ENCODE data around the gene KSR2. TPM values are rescaled to one million over a fixed set of nuclear protein-coding genes. Genes with fewer than 3 reads are reported as not detected.

KSR2 gene
- total RNA-seq, 4 donors from 2014 or later = 0.32 to 7.0 (median 0.60) TPM

DNA sequence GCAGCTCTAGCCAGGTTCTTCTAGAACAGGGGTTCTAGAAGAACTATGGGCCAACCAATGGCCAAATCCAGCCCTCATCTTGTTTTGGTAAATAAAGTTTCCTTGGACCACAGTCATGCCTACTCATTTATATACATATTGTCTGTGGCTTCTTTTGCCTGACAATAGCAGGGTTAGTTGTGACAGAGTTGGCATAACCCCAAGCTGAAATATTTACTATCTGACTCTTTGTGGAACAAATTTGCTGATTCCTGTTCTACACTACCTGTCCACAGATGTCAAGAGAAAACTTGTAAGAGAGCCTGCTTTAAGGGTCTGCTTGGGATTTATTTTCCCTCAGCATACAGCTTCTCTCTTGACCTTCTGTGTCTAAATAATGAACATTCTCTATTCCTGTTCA lies 289.0 kb downstream of the KSR2 start:
- Histone ChIP-seq H3K4me1 (no peaks in the 10 kb centered on the region), H3K4me3 (no peak overlapping the region), H3K9me3 (no peaks in the 10 kb centered on the region), H3K27ac (no peak overlapping the region), H3K27me3 (no peaks in the 10 kb centered on the region), H3K36me3 (no peaks in the 10 kb centered on the region)
- in situ Hi-C loops (cut with MboI; ENCODE audit: low pct_ligation_motif_present in 1 of 4, low pct_unique_long_range_greater_than_20kb in 1 of 4, low sequenced_read_pairs in 3 of 4) (no loop called here), intact Hi-C loops (cut with DNase I; ENCODE audit: low total_unique reads) (no loop called here)
- no peak for TF ChIP-seq EP300 (IDR thresholded peaks at IDR 0.05; ENCODE audit: low read depth)
- no peak for TF ChIP-seq POLR2A (IDR thresholded peaks at IDR 0.05)
- TF ChIP-seq, protein P1, sequence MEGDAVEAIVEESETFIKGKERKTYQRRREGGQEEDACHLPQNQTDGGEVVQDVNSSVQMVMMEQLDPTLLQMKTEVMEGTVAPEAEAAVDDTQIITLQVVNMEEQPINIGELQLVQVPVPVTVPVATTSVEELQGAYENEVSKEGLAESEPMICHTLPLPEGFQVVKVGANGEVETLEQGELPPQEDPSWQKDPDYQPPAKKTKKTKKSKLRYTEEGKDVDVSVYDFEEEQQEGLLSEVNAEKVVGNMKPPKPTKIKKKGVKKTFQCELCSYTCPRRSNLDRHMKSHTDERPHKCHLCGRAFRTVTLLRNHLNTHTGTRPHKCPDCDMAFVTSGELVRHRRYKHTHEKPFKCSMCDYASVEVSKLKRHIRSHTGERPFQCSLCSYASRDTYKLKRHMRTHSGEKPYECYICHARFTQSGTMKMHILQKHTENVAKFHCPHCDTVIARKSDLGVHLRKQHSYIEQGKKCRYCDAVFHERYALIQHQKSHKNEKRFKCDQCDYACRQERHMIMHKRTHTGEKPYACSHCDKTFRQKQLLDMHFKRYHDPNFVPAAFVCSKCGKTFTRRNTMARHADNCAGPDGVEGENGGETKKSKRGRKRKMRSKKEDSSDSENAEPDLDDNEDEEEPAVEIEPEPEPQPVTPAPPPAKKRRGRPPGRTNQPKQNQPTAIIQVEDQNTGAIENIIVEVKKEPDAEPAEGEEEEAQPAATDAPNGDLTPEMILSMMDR (IDR thresholded peaks at IDR 0.05) = no peak
- TF ChIP-seq POLR2AphosphoS5 (IDR thresholded peaks at IDR 0.05) = no peak
- DNase-seq = no peak

DNA sequence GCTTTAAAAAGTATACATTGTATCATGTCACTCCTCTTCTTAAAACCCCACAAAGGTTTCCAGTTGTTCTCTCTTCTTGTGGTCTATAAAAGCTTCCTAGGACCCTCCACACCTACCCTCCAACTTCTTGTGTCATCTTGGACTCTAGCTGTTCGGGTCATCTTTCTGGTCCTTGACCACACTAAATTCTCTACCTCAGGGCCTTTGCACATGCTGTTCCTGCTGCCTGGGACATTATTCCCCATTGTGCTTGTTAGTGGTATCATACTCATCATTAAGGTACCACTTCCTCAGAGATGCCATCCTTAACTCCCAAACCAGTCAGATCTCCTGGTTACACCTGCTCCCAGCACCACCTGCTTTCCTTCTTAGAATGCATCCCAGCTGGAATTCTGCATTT lies 294.0 kb downstream of the KSR2 start:
- Histone ChIP-seq H3K9me3 (no peaks in the 10 kb centered on the region), H3K4me1 (no peaks in the 10 kb centered on the region), H3K27me3 (no peaks in the 10 kb centered on the region), H3K4me3 (no peak overlapping the region), H3K36me3 (no peaks in the 10 kb centered on the region), H3K27ac (no peak overlapping the region)
- DNase-seq = no peak
- in situ Hi-C loops (cut with MboI; ENCODE audit: low pct_ligation_motif_present in 1 of 4, low pct_unique_long_range_greater_than_20kb in 1 of 4, low sequenced_read_pairs in 3 of 4) (no loop called here), intact Hi-C loops (cut with DNase I; ENCODE audit: low total_unique reads) (no loop called here)
- no peak for TF ChIP-seq POLR2A (IDR thresholded peaks at IDR 0.05)
- no peak for TF ChIP-seq POLR2AphosphoS5 (IDR thresholded peaks at IDR 0.05)
- no peak for TF ChIP-seq EP300 (IDR thresholded peaks at IDR 0.05; ENCODE audit: low read depth)
- TF ChIP-seq, protein P1 (IDR thresholded peaks at IDR 0.05) = no peak
- WGBS, 2 donors (ENCODE audit: low coverage in 1 of 2) = 80 to 83% methylated on average over 1 of the region's 1 CpG

DNA sequence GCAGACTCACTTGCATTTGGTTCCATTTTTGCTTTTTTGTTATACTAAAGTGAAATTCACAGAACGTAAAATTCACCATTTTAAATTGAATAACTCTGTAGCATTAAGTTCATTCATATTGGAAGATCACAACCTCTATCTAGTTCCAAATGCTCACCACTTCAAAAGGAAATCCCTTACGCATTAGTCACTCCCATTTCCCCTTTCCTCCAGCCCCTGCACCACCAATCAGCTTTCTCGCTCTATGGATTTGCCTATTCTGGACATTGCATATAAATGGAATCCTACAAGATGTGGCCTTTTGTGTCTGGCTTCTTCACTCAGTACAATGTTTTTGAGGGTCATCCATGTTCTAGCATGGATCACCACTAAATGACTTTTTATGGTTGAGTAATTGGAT lies 294.5 kb downstream of the KSR2 start:
- Histone ChIP-seq H3K9me3 (no peaks in the 10 kb centered on the region), H3K4me1 (no peaks in the 10 kb centered on the region), H3K36me3 (no peaks in the 10 kb centered on the region), H3K27ac (no peak overlapping the region), H3K4me3 (no peak overlapping the region), H3K27me3 (no peaks in the 10 kb centered on the region)
- intact Hi-C loops (cut with DNase I; ENCODE audit: low total_unique reads) (no loop called here), in situ Hi-C loops (cut with MboI; ENCODE audit: low pct_ligation_motif_present in 1 of 4, low pct_unique_long_range_greater_than_20kb in 1 of 4, low sequenced_read_pairs in 3 of 4) (no loop called here)
- 91 to 94% methylated on average over 2 to 3 of the region's 3 CpGs for WGBS, 2 donors (ENCODE audit: low coverage in 1 of 2)
- TF ChIP-seq POLR2A (IDR thresholded peaks at IDR 0.05) (no peak), POLR2AphosphoS5 (IDR thresholded peaks at IDR 0.05) (no peak), EP300 (IDR thresholded peaks at IDR 0.05; ENCODE audit: low read depth) (no peak)
- TF ChIP-seq, protein P1 (IDR thresholded peaks at IDR 0.05) = no peak
- DNase-seq = no peak

DNA sequence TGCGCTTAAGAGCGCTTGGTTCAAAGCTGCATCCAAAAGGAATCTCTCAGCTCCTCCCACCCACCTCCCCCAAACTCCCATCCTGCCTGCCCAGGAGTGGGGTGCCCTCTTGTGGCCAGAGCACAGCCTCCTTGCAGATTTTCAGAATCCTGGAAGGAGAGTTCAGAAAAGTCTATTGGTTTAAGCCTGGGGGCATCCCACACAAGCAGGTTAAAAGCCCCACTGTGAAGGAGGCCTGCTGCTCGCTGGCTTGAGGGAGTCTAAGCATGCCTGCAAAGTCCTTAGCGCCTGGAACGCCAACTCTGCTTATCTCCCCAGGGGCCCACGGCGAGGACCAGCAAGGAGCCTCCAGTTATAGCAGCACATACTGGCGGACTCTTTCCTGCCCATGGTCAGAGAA lies 297.1 kb downstream of the KSR2 start:
- Histone ChIP-seq H3K9me3 (no peaks in the 10 kb centered on the region), H3K27me3 (no peaks in the 10 kb centered on the region), H3K4me1 (no peaks in the 10 kb centered on the region), H3K27ac (no peak overlapping the region), H3K36me3 (no peaks in the 10 kb centered on the region), H3K4me3 (no peak overlapping the region)
- intact Hi-C loops (cut with DNase I; ENCODE audit: low total_unique reads) (no loop called here), in situ Hi-C loops (cut with MboI; ENCODE audit: low pct_ligation_motif_present in 1 of 4, low pct_unique_long_range_greater_than_20kb in 1 of 4, low sequenced_read_pairs in 3 of 4) (no loop called here)
- no peak for DNase-seq
- TF ChIP-seq, protein P1 (IDR thresholded peaks at IDR 0.05) = peak in 3 of 5 experiments; percentile 14 to 31 (median 28)
- TF ChIP-seq POLR2AphosphoS5 (IDR thresholded peaks at IDR 0.05) = no peak
- 66% methylated on average over 8 of the region's 8 CpGs; no CpG with 5 or more reads in 1 of the 2 donors for WGBS, 2 donors (ENCODE audit: low coverage in 1 of 2)
